ENCODE results near the gene LIPN.

Gene LIPN

GRCh38 chr10:88755753-88756152 lies 4.1 kb upstream of the LIPN start:
- ATAC-seq (ENCODE audit: insufficient read depth, low read depth) (no peak), DNase-seq (no peak)
- no peak overlapping the region for H3K4me2 ChIP-seq (ENCODE audit: insufficient read depth, low read length)
- no peaks in the 10 kb centered on the region for H3K9me3 ChIP-seq (ENCODE audit: insufficient read depth, low read length, severe bottlenecking)
- H3K9ac ChIP-seq (ENCODE audit: low read depth, low read length): no peak overlapping the region
- TF ChIP-seq CTCF (IDR thresholded peaks at IDR 0.05; ENCODE audit: borderline replicate concordance, extremely low read depth, low read length, poor library complexity, severe bottlenecking) (no peak), EZH2 (IDR thresholded peaks at IDR 0.05; ENCODE audit: borderline replicate concordance, low read depth, low read length, severe bottlenecking) (no peak)
- H3K79me2 ChIP-seq (ENCODE audit: insufficient read depth, low read length): no peaks in the 10 kb centered on the region
- peaks cover 30% of the 10 kb centered on the region for H3K27me3 ChIP-seq (ENCODE audit: insufficient read depth, low read length, poor library complexity)
- H3K27ac ChIP-seq (ENCODE audit: low read length): no peak overlapping the region
- H3K4me1 ChIP-seq (ENCODE audit: insufficient read depth, low read length): no peaks in the 10 kb centered on the region
- no peak overlapping the region for H2AFZ ChIP-seq (ENCODE audit: low read depth, low read length)
- no peaks in the 10 kb centered on the region for H3K36me3 ChIP-seq (ENCODE audit: insufficient read depth, low read length)
- H3K4me3 ChIP-seq (ENCODE audit: low read depth in 1 of 2, low read length in 2 of 2): no peak overlapping the region
- H4K20me1 ChIP-seq (ENCODE audit: insufficient read depth, low read length): no peaks in the 10 kb centered on the region

- H3K9ac ChIP-seq (ENCODE audit: low read depth, low read length): no peak overlapping the region
- H3K4me2 ChIP-seq (ENCODE audit: insufficient read depth, low read length): no peak overlapping the region
- no peak for DNase-seq
- no peaks in the 10 kb centered on the region for H3K4me1 ChIP-seq (ENCODE audit: insufficient read depth, low read length)
- no peak overlapping the region for H3K27ac ChIP-seq (ENCODE audit: low read length)
- no peak overlapping the region for H3K4me3 ChIP-seq (ENCODE audit: low read depth in 1 of 2, low read length in 2 of 2)
- H2AFZ ChIP-seq (ENCODE audit: low read depth, low read length): no peak overlapping the region
- H3K36me3 ChIP-seq (ENCODE audit: insufficient read depth, low read length): no peaks in the 10 kb centered on the region
- no peaks in the 10 kb centered on the region for H4K20me1 ChIP-seq (ENCODE audit: insufficient read depth, low read length)
- TF ChIP-seq CTCF (IDR thresholded peaks at IDR 0.05; ENCODE audit: borderline replicate concordance, extremely low read depth, low read length, poor library complexity, severe bottlenecking) (no peak), EZH2 (IDR thresholded peaks at IDR 0.05; ENCODE audit: borderline replicate concordance, low read depth, low read length, severe bottlenecking) (no peak)
- H3K9me3 ChIP-seq (ENCODE audit: insufficient read depth, low read length, severe bottlenecking): no peaks in the 10 kb centered on the region
- no peaks in the 10 kb centered on the region for H3K79me2 ChIP-seq (ENCODE audit: insufficient read depth, low read length)
- no peak for ATAC-seq (ENCODE audit: insufficient read depth, low read depth)
- peaks cover 31% of the 10 kb centered on the region for H3K27me3 ChIP-seq (ENCODE audit: insufficient read depth, low read length, poor library complexity)
Observed at GRCh38 chr10:88756660-88757059, 3.2 kb upstream of the LIPN start.

GRCh38 chr10:88762906-88763305 lies 3.1 kb downstream of the LIPN start:
- Histone ChIP-seq H3K4me1 (ENCODE audit: insufficient read depth, low read length) (no peaks in the 10 kb centered on the region), H3K79me2 (ENCODE audit: insufficient read depth, low read length) (no peaks in the 10 kb centered on the region), H3K4me3 (ENCODE audit: low read depth in 1 of 2, low read length in 2 of 2) (no peak overlapping the region), H3K9ac (ENCODE audit: low read depth, low read length) (no peak overlapping the region), H2AFZ (ENCODE audit: low read depth, low read length) (no peak overlapping the region), H3K4me2 (ENCODE audit: insufficient read depth, low read length) (no peak overlapping the region), H3K9me3 (ENCODE audit: insufficient read depth, low read length, severe bottlenecking) (no peaks in the 10 kb centered on the region), H3K36me3 (ENCODE audit: insufficient read depth, low read length) (no peaks in the 10 kb centered on the region), H3K27me3 (ENCODE audit: insufficient read depth, low read length, poor library complexity) (peaks cover 37% of the 10 kb centered on the region), H3K27ac (ENCODE audit: low read length) (no peak overlapping the region), H4K20me1 (ENCODE audit: insufficient read depth, low read length) (no peaks in the 10 kb centered on the region)
- ATAC-seq (ENCODE audit: insufficient read depth, low read depth) (no peak), DNase-seq (no peak)
- no peak for TF ChIP-seq CTCF (IDR thresholded peaks at IDR 0.05; ENCODE audit: borderline replicate concordance, extremely low read depth, low read length, poor library complexity, severe bottlenecking)
- TF ChIP-seq EZH2 (IDR thresholded peaks at IDR 0.05; ENCODE audit: borderline replicate concordance, low read depth, low read length, severe bottlenecking): no peak

GRCh38 chr10:88763441-88763840 lies 3.6 kb downstream of the LIPN start:
- Histone ChIP-seq H3K4me1 (ENCODE audit: insufficient read depth, low read length) (no peaks in the 10 kb centered on the region), H3K4me2 (ENCODE audit: insufficient read depth, low read length) (no peak overlapping the region), H3K9me3 (ENCODE audit: insufficient read depth, low read length, severe bottlenecking) (no peaks in the 10 kb centered on the region), H3K79me2 (ENCODE audit: insufficient read depth, low read length) (no peaks in the 10 kb centered on the region), H3K9ac (ENCODE audit: low read depth, low read length) (no peak overlapping the region), H3K36me3 (ENCODE audit: insufficient read depth, low read length) (no peaks in the 10 kb centered on the region), H3K27me3 (ENCODE audit: insufficient read depth, low read length, poor library complexity) (peaks cover 35% of the 10 kb centered on the region), H4K20me1 (ENCODE audit: insufficient read depth, low read length) (no peaks in the 10 kb centered on the region), H3K27ac (ENCODE audit: low read length) (no peak overlapping the region), H2AFZ (ENCODE audit: low read depth, low read length) (no peak overlapping the region), H3K4me3 (ENCODE audit: low read depth in 1 of 2, low read length in 2 of 2) (no peak overlapping the region)
- ATAC-seq (ENCODE audit: insufficient read depth, low read depth): no peak
- no peak for DNase-seq
- TF ChIP-seq CTCF (IDR thresholded peaks at IDR 0.05; ENCODE audit: borderline replicate concordance, extremely low read depth, low read length, poor library complexity, severe bottlenecking) (no peak), EZH2 (IDR thresholded peaks at IDR 0.05; ENCODE audit: borderline replicate concordance, low read depth, low read length, severe bottlenecking) (no peak)
